Stimulated activated CD4-positive, alpha-beta T cell treated with anti-CD3 and anti-CD28 coated beads, TNF-alpha, amount 100 ng/mL, for 24 hours (primary cell): ENCODE measurements around the gene USP32.
"Not testable (repeated sequence)": the region's sequence is repeated elsewhere in the genome, so short reads cannot be mapped to it uniquely, and the experiment has no call there.

Experiments
- DNase-seq, 3 experiments: peaks; one replicate each; pipeline ENCODE4 v3.0.0-alpha.2; 2020; ENCODE audit warnings: low read depth in 3 of 3

Gene USP32

DNA sequence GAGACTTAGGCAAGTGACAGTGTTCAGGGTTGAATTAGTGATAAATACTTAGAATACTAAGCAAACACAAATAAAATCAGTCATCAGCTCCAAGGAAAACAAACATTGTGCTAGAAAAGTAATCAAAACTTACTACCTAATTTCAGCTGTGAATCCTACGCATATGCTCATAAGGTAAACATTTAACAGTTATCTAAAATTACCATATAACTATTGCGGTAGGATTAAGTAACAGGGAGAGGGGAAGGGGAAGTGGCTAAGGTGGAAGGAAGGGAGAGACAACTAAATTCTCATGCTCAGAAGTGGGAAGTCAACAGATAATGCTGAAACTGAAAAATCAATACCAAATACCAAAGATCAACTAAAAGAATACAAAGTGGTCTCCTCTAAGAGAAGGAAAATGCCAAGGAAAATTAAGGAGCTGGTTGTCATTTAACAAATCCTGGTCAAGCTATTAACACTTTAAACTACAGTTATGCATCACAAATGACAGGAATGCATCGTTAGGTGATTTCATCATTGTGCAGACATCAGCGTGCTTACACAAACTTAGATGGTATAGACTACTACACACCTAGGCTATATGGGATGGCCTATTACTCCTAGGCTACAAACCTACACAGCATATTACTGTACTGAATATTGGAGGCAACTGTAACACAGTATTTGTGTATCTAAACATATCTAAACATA is 20.0 kb downstream of the USP32 start:
- DNase-seq = no peak

DNA sequence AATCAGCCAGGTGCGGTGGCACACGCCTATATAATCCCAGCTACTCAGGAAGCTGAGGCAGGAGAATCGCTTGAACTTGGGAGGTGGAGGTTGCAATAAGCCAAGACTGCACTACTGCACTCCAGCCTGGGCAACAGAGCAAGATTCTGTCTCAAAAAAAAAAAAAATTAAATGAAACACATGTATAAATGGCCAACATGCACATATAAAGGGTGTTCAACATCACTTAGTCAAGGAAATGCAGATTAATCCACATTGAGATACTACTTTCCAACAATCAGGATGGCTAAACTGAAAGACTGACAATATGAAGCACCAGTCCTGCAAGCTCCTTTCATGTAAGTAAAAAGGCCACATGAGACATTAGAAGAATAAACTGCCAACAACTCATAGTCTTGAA is 20.5 kb downstream of the USP32 start:
- DNase-seq = no peak

DNA sequence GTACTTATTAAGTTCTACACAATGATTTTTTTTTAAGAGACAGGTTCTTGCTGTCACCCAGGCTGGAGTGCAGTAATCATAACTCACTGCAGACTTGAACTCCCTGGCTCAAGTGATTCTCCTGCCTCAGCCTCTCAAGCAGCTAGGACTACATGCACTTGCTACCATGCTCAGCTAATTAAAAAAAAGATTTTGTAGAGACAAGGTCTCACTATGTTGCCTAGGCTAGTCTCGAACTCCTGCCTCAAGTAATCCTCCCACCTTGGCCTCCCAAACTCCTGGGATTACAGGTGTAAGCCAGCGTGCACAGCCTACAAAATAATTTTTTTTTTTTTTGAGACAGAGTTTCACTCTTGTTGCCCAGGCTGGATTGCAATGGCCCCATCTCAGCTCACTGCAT is 22.2 kb downstream of the USP32 start:
- DNase-seq = no peak

DNA sequence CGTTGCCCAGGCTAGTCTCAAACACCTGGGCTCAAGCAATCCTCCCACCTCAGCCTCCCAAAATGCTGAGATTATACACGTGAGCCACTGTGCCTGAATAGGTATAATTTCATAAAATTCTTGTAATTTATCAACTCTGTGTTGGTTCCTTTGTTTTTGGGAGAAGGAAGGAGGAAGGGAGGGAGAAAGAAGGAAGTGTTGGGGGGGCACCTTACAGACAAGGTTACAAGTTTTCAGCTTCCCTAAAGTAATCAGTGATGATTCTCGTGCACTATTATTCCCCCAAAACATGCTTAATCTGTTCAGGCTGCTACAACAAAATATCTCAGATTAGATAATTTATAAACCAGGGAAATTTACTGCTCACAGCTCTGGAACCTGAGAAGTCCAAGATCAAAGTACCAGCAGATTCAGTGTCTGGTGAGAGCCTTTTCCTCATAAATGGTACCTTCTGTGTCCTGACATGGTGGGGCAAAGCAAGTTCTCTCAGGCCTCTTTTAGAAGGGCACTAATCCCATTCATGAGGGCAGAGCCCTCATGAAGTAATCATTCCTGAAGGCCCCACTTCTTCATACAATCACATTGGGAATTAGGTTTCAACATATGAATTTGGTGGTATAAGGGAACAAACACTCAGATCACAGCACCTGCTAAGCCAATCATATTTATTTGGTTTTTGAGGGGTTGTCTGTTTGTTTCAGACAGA is 28.1 kb downstream of the USP32 start:
- no peak for DNase-seq

DNA sequence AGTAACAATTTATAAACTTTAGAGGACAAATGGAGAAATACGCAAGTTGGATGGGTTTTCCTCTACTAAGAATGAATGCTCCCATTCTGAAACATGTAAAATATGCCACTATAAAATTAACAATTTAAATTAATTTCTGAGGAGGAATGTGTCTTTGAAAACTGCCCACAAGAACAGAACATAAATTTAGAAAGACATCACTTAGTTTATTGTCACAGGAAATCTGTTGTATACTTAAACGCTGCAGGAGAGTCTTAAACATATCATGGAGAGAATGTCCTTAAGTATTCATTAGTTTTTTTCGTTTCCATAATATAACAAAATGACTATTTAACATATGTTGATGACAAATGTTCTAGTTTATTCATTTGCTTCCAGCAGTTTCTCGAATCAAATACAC is 29.6 kb downstream of the USP32 start:
- no peak for DNase-seq

DNA sequence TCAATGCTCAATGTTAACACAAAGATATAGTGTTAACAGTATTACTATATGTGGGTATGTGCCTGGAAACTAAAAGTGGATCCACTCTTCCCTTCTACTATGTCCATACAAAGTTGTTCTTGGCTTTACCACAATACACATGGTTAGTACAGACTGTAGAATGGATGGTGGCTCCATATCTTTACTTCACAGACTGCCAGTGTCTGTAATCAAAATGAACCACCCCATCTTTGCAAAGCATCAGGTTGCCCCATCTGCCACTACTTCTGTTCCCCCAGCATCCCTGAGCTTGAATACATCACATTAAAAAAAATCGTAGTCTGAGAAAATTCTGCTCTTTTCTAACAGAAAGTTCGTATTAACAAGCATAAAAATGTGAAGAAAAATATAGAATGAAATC is 30.0 kb downstream of the USP32 start:
- no peak for DNase-seq

DNA sequence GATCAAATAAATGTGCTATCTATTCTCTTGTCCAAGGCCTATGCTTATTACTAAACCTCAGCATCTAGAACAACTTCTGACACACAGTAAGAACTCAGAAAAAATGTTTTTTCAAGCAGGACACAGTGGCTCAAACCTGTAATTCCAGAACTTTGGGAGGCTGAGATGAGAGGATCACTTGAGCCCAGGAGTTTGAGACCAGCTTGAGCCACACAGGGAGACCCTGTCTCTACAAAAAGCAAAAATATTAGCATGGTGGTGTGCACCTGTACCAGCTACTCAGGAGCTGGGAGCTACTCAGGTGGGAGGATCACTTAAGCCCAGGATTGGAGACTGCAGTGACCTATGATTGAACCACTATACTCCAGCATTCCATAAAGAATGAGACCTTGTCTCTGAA is 32.5 kb downstream of the USP32 start:
- DNase-seq = no peak

DNA sequence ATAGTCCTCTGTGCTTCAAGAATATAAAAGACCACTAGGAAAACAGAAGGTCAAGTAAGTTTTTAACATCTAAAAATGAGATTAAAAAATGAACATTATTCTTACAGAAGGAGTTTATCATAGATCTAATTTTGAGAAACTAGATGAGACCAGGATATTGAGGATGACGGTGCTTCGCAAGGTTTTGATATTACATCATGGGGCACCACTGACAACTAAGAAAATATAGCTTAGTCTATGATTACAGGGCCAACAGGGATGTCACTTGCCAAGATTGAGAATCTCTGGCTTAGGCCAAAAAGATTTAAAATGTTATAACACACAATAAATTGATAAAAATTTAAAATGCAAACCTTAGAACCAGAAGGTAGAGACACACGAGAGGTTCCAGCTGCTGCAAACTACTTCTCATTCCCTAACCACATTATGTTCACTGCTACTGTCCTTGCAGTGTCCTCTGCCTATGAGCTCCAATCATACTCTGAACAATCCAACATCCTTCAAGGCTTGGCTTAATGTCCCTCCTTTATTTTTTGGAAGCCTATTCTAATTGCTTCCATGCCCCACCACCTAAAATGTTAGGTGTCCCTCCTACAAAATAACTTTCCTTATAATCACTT is 33.2 kb downstream of the USP32 start:
- DNase-seq = no peak

DNA sequence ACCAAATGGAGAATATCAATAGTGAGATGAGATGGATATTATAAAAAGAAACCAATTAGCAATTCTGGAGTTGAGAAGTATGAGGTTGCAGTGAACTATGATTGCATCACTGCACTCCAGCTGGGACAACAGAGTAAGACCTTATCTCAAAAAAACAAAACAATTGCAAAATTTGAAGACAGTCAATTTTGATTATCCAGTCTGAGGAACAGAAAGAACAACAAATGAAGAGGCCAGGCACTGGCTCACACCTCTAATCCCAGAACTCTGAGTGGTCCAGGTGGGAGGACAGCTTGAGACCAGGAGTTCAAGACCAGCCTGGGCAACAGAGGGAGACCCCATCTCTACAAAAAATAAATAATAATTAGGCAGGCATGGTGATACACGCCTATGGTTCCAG is 35.0 kb downstream of the USP32 start:
- no peak for DNase-seq

DNA sequence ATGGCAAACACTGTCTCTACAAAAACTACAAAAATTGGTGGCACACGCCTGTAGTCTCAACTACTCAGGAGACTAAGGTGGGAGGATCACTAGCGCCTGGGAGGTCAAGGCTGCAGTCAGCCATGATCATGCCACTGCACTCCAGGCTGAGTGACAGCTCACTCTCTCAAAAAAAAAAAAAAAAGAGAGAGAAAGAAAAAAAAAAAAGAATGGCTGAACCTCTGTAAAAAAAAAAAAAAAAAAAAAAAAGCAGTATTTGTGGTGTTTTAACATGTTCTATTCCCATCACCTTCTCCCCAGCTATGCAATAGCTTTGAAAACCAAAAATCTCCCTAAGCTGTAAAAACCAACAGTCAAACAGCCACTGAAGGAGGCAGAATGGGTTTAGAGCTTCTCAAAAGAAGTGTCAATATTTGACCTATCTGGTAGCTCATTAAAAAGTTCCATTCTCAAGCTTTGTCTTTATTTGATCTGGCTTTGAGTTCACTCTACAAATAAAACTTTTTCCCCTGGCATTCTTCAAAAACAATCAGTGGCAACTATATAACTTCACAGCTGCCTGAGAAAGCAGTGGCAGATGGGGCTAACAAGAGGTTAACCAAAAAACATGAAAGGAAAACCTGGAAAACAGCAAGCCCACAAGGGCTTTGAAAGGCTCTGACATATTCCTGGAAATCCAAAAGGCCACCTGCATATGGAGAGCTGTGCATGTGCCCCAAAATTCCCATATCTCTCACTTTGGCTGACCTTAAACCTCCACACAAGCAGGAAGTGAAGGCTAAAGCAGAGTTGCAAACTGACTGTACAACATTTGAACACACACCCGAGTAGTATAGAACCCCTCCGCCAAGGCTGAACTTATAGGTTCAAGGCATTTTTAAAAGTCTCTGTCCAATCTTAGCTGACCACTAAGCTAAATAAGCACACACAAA is 36.0 kb downstream of the USP32 start:
- no peak for DNase-seq

DNA sequence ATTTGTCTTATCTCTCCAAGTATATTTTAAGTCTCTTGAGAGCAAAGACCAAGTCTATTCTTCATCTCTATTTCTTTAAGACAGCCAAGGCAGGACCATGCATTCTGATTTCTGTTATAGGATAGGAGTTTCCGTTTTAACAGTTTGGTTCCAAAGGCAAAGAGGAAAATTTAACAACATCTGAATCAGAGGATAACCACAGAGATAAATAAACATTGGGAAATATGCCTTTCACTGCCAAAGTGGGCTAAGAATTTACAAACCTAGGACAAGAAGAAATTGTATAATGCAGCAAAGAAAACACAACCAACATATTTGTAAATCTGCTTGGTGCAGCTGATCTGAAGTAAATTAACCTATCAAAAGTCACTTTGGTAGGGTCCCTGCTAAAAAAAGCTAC is 37.7 kb downstream of the USP32 start:
- DNase-seq = no peak

DNA sequence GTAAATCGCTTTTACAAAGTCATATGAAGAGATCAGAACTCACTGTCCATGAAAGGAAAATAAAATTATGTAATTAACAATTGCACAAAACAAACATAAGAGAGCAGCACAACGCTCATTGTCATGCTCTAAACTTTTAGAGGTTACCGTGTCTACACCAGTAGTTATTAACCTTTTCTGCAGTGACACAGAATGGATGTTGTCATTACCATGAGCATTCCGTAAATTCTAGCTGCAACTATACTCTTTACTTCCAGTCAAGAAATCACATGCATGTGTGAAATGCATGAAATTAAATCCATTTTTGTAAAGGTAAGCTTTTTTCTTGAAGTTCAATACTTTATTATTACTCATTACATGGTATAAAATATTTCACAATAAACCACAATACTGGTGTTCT is 38.2 kb downstream of the USP32 start:
- DNase-seq = no peak

DNA sequence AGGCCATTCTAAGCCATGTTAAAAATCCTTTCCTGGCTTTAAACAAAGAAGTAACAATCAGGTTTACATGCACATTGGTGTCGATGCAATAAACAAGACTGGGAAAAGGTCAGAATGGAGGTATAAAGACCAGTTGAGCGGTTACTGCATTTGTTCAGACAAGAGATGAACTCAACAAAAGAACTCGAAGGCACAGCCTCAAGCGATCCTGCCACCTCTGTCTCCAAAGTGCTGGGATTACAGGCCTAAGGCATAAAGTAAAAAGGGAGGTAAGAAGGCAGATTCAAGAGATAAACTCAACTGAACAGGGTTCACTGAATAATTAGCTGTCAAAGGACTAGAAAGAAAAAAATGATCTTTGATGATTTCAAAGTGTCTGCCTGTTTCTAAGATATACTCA is 39.4 kb downstream of the USP32 start:
- DNase-seq = no peak

DNA sequence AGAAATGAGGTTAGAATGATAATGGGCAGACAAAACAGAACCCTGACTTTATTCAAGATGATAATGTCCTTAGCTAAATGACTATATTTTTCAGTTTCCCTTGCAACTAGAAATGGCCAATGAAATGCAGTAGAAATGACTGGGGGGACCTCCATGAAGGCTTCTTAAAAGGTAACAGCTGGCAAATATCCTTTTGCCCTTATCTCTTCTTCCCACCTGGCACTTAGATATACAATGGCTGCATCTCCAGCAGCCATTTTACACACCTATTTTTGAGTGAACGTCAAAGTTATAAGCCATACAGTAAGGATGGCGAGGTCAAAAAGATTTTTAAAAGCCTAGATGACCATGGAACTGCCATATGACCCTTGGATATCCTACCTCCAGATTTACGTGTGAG is 39.9 kb downstream of the USP32 start:
- DNase-seq = no peak

DNA sequence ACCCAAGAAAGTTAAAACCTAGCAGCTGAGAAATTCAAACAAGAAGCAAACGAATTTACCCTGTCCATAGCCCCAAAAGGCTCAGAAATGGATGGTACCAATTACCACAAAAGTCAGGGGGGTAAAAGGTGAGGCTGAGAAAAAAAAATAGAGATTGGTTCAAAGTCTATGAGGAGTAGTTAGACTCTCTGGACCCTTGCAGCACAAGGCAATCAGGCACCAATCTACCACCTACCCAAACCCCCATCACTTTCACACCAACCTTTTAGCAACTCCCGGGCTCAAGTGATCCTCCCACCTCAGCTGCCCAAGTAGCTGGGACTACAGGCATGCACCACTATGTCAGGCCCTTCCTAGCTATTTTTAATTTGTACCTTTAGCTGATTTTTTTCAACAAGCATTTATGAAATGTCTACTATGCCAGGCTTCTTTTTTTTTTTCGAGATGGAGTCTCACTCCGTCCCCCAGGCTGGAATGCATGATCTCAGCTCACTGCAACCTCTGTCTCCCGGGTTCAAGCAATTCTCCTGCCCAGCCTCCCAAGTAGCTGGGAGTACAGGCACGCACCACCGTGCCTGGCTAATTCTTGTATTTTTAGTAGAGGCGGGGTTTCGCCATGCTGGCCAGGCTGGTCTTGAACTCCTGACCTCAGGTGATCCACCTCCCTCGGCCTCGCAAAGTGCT is 40.8 kb downstream of the USP32 start:
- DNase-seq = no peak

DNA sequence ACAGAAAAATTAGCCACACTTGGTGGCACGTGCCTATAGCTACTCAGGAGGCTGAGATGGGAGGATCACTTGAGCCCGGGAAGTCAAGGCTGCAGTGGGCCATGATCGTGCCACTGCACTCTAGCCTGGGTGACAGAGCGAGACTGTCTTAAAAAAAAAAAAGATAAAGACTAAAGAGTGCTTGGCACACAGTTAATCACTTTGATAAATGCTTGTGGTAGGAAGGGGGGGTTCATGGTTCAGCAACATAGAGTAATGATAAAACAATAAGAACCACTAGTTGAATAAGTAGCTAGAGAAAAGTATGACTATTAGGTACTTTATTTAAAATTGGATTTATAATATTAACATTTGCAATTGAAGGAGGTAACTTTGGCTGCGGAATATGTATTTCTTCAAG is 43.3 kb downstream of the USP32 start:
- no peak for DNase-seq

DNA sequence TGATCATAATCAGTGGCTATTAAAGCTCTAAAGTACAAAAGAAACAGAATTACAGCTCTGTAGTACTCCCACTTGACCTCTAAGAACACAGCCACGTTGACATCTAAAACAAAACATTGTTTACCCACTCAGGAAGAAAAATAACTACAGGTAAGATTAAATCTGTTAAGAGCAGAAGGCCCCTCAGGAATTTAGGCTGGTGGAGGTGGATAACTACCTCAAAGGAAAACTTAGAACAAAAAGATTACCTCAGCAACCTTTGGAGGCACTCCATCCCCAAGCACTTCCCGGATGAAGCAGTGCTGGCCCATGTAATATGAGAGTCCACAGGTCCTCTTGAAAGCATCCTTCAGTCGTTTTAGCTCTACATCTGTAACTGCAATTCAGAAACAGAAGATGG is 46.7 kb downstream of the USP32 start:
- DNase-seq = no peak

DNA sequence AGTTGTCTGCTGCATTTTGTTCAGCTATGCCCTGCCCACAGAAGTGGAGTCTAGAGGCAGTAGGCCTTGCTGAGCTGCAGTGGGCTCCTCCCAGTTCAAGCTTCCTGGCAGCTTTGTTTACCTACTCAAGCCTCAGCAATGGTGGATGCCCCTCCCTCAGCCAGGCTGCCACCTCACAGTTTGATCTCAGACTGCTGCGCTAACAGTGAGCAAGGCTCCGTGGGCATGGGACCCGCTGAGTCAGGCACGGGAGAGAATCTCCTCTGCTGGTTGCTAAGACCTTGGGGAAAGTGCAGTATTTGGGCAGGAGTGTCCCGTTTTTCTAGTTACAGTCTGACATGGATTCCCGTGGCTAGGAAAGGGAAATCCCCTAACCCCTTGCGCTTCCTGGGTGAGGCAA is 49.4 kb downstream of the USP32 start:
- DNase-seq = not testable (repeated sequence)

DNA sequence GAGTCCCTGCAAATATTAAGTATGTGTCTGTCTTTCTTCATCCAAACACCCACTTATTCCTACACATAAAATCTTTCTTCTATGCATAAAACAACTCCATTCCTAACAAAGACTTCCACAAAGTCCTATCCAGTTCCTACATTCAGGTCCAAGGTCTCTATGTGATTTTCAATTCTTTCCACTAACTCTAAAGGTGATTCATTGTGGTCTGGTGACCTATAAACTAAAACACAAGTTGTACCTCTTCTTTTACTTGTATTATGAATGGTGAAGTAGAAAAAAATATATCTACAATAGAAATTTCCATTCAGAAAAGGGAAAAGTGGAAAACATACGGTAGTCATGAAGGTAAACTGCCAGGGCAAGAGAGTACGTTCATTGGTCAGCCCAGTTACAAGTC is 56.6 kb downstream of the USP32 start:
- DNase-seq = no peak

DNA sequence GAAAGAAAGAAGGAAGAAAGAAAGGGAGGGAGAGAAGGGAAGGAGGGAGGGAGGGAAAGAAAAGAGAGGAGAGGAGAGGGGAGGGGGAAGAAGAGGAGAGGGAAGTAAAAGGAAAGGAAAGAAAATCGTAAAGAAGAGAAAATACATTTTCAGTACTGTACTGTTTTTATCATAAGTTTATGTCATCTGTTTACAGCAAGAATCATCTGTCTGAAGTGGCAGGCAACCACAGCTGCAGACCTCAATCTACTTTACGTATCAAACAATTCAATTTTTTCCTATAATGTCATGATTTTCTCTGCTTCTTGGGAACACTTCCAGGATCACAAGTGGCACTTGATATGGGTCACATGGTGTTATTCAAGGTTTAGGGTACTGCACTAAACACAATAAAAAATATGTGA is 58.3 kb downstream of the USP32 start:
- no peak for DNase-seq

DNA sequence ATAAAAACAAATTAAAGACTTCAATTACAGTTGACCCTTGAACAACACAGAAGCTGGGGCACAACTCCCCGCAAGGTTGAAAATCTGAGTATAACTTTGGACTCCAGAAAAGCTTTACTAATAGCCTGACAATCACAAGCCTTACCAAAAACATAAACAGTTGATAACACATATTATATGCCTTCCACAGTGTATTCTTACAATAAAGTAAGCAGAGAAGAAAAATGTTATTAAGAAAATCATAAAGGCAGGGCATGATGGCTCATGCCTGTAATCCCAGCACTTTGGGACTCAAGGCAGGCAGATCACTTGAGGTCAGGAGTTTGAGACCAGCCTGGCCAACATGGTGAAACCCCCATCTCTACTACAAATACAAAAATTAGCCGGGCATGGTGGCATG is 58.9 kb downstream of the USP32 start:
- DNase-seq = not testable (repeated sequence)

DNA sequence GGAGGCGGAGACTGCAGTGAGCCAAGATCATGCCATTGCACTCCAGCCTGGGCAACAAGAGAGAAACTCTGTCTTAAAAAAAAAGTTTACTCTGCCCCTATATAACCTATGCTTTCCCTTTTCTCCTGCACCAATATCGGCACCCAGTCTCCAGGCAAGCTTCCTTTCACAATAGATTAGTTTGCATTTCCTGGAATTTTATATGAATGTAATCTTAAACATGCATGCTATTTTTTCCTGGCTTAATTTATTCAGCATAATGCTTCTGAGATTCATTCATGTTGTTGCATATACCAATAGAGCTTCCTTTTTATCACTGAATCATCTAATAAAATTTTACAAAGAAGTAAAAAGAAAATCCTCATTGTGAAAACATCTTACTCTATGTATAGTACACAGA is 59.4 kb downstream of the USP32 start:
- DNase-seq = no peak
